ENCODE measurements around the gene ELMO1.
A peak's percentile ranks its signal among the peaks of the same experiment; 100 is the strongest.
"Not testable (repeated sequence)": the region's sequence is repeated elsewhere in the genome, so short reads cannot be mapped to it uniquely, and the experiment has no call there.

The ELMO1 gene

DNA sequence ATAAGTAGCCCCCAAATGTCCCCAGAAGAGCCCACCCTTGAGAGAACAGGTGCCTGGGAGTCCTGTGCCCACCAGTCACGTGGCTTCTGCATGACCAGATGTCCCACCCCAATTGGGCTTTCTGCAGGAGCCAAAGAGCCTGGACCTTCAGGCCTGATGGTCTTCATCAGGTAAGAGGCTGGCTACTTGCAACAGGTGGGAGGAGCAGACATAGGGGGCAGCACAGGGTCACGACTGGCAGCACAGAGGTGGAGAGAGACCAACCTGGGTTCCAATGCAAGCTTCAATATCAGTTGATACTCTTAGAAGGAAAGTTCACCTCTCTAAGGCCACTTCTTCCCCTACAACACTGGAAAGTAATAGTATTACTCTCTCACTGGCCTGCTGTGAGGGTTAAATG, 288.0 kb downstream of the ELMO1 start:
- DNase-seq = no peak

DNA sequence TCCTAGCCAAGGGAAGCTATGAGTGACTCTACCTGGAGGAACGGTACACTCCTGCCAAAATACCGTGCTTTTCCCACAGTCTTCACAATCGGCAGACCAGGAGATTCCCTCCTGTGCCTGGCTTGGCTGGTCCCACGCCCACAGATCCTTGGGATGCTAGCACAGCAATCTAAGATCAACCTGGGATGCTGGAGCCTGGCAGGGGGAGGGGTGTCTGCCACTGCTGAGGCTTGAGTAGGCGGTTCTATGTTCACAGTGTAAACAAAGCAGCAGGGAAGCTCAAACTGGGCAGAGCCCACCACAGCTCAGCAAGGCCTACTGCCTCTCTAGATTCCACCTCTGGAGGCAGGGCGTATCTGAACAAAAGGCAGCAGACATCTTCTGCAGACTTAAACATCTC, 295.3 kb downstream of the ELMO1 start:
- DNase-seq = no peak

DNA sequence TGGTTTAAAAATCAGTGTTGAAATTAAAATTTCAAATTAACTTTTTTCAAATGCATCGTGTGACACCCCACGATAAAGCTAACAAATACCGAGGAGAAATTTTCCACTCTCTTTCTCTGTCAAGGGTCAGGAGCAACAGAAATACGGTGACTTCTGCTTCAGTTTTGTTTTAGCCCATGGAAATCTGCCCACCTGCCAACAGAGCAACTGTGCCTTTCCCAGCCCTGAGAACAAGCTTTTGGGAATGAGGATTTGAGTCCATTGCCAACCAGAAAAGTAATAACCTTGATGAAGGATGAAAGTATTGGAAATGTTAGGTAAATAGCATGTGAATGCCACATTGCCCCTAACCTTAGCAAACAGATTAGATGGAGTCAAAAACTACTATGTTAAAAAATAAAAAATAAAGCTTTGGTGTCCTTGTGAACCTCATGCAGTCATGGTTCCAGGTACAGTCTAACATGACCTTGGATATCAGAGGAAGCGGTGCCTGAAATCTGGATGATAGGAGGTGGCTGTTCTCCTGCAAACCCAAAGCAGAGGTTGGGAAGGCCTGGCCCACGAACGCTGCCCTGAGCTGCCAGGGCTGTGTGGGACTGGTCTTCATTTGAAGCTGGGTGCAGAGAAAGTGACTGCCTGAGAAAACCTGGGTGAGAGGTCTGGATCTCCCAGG, 296.8 kb downstream of the ELMO1 start:
- DNase-seq = no peak

DNA sequence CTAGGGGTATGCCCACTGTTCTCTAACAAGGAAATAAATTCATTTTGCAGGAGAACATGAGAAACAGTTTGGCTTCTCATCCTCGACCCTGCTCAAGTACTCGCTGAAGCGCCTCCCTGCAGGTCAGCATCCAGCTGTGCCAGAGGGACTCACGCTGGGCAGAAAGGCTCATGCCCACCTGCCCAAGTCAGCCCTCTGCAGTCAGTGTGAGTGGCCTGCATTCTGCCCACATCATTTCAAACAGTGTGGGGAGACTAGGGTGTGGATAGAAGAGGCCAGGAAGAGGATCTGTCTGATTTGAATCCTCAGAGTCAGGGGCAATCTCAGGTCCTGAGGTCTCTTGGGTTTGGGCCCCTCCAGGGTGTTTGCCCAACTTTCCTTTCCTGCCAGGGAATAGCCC, 297.8 kb downstream of the ELMO1 start:
- no peak for DNase-seq

DNA sequence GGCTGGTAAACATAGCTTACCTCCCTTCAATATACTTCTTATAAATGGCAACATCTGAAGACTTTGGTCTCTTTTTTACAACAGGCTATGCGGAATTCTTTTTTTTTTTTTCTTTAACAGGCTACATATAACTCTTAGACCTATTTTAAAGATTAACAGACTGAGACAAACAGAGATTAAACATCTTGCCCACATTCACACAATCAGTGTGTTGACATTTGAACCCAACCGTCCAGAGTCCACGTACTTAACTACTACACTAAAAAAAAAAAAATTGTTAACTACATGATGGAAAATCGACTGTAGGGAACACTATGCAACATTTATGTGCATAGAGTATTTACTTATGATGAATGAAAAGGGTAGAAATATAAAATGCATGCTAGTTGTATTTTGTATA, 298.5 kb downstream of the ELMO1 start:
- no peak for DNase-seq

DNA sequence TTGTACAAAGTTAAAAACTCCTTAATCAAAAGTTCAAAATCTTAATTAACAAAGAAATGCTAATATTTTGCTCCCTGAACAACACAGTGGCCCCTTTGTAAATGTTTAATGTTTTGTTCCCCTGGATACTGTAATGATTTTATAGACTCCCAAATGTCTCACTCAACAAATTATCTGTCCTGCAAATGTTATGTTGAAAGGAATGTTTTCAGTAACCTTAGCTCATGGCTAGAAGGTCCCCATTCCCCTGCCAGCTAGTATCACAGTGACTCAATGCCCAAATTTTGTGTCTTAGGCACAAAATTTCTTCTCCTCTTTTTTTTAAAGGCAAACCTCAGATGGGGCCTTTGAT, 298.9 kb downstream of the ELMO1 start:
- DNase-seq = no peak

DNA sequence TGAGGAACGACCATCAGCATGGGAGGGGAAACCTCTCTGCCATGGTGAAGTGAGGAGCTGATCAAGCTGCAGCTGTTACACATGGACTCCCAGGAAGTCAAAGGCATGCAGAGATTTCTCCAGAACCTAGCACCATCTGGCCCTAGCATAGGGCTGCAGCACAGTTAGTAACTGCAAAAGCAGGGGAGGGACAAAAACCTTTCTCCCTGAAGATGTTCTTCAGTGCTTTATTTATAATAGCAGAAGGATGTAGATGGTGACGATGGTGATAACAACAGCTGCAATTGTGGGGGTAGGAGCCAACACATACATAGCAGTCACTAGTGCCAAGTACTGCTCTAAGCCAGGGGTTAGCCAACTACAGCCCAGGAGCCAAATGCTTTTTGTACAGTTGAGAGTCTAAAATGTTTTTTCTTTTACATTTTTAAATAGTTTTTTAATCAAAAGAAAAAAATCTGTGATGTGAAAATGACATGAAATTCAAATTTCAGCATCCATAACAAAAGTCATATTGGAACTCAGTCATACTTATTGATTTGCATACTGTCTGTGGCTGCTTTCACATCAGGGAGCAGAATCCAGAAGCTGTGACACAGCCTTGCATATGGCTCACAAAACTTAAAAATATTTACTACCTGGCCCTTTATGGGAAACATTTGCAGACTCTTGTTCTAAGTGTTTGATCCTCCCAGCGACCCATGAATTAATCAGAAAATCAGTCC, 299.5 kb downstream of the ELMO1 start:
- peak; percentile 62 for DNase-seq

DNA sequence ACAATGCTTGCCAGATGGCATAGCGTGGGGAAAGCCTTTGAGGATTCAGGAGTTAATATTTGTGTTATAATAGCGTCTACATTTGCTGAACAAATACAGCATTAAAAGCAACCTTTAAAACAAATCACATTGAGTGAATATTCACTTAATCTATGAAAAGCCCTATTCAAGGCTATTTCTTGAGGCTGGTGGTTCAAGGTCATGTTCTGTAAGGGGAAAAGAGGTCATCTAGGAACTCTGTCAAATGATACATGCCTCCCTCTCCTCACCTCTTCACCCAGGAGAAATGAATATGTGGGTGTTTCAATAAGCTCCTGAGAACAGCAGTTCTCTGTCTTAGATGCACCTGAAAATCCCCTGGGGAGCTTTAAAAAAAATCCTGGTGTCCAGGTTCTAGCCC, 303.0 kb downstream of the ELMO1 start:
- no peak for DNase-seq

DNA sequence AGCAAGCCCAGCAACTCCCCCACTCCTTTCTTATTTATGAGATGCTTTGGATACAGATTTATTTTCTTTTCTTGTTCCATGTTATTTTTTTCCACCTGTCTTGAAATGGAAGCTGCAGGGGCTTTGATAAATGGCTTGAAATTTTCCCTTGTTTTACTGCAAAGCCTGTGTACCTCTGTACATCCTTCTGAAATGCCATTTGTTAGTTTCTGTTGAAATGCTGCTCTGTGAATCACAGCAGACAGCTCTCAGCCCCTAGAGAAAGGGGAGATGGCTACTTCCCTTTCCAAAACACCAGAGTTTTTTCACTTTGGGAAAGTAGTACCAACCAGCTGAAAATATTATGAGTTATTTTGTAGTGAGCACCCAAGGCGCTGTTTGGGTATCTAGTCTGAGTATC, 304.2 kb downstream of the ELMO1 start:
- DNase-seq = no peak

DNA sequence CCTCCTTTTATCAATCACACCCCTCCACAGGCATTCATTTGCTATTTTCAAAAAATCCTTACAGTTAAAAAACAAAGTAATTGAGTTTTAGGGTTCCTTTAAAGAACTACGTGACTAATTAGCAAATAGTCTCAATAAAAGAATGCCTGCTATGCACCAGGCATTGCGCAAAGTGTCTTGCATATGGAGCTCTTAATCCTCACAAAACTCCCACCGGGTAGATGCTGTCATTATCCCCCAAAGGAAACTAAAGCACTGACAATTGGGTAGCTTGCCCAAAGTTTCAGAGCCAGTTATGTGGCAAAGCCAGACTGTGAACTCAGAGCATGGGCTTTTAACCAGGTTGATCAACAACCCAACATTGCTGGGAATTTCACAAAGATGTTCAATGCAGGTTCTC, 305.7 kb downstream of the ELMO1 start:
- no peak for DNase-seq

DNA sequence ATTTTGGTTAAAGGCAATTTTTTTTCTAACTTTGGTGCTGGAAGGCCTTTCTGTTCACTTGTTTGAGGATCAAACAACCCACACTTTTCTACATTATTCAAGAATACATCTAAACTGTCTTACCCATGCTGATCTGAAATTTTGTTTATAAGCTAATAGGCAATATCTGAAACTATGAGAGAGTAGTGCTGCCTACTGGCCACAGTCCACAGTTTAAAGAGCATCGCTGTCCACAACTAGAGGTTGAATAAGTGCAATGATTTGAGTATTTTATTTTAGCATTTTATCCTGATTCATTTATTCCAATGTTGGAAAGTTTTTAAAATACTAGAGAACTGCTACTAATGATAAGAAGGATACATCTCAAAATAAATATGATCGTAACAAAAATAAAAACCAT, 306.9 kb downstream of the ELMO1 start:
- DNase-seq = no peak

DNA sequence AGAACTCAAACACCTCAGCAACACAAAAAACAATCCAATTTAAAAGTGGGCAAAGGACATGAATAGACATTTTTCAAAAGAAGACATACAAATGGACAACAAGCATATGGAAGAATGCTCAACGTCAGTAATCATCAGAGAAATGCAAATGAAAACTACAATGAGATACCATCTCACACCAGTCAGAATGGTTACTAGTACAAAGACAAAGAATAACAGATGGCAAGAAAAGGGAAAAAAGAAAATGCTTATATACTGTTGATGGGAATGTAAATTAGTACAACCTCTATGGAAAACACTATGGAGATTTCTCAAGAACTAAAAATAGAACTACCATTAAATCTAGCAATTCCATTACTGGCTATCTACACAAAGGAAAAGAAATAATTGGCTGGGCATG, 314.8 kb downstream of the ELMO1 start:
- DNase-seq = not testable (repeated sequence)

DNA sequence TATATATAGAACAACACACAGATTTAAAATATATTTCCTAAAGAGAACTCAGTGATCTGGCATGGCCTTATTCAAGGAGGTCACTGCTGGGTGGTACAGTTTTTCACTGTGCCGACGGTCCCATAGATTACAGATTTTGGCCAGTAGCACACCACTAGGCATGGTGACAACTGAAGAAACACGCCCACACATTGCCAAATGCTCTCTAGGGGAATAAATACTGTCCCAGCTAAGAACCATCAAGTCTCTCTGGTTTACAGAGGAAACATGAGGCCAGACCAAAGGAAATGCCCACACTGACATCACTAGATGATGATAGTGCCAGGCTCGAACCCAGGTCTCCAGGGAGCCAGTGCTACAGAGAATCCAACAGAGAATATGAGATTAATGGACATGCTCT, 316.8 kb downstream of the ELMO1 start:
- DNase-seq = no peak

DNA sequence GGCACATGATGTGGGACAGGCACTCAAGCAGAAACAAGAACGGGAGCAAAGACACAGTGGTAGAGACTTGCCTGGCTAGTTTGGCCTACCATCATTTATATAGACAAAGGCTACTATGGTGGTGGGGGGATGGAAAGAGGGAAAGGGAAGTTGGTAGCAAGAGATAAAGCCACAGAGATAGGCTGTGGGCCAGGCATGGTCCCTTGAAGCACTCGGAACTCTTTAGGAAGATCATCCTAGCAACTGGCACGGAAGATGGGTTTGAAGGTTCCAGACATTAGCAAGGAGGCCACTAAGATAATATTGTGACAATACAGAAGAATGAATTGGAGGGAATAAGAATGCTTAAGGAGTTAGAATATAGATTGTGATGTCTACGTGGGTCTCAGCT, 319.6 kb downstream of the ELMO1 start:
- no peak for DNase-seq

DNA sequence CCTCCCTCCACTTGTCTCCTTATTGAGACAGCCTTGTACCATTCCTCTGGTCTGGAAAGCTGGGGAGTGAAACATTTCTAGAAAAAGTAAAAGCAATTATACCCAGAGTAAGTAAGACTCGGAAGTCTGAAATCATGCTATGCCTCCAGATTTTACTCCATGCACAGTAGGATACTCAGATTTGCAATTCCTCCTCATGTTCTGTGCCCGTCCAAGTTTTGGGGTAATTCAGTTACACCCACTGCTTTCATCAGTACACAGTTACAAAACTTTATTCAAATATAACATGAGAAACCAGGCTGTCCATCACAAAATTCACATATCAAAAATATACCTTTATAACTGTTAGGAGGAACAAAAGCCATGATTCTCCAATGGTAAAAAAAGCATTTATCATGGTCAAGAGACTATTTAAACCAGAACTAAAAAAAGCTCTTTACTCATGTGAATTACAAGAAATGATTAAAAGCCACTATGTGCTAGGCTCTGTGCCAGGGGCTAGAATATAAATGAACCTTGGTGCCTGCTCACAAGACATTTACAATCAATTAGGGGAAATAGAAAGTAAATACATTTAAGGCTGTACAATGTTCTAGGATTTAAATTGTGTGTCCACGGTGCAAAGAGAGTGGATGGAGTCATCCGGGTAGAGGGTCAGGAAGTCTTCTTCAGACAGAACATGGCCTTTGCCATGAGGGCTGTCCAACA, 320.2 kb downstream of the ELMO1 start:
- DNase-seq = no peak

DNA sequence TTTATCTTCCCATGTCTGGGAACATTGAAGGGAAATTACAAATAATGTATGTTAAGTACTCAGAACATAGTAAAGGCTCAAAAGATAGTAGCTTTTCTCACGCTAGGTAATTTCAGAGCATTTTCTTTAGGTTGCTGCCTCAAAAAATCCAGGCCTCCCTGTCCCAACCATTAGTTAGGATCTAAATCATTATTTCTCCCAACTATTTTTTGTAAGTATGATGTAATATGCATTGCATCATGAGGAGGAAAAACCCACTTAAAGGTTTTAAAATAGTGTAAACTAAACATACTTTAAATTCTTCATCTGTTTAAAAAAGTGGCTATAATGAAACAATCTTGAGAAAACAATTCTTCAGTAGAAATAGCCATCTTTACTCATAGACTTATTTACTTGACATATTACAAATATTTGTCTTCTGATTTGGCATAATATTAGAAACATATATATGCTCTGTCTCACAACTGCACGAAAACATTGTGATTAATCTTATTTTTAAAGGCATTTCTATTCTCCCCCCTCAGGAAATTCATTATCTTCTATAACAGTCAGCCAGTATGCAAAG, 329.3 kb downstream of the ELMO1 start:
- DNase-seq = no peak

DNA sequence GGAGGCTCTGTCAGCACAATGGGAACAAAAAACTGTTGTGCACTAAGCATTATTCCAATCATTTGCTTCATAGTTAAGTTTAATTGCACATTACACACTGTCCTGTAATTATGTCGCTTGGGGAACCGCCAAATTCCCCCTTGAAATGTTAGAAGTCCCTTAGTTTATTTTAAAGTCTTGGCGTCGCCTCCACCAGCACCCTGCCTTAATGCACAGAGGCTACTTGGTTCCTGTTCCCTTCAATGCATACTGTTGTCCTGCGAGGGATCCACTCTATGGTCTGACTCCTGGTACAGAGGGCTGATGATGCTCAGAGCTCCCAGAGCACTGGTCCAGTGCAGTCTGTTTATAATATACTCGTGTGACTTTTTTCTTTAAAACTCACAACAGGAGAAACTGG, 330.7 kb downstream of the ELMO1 start:
- DNase-seq = no peak

DNA sequence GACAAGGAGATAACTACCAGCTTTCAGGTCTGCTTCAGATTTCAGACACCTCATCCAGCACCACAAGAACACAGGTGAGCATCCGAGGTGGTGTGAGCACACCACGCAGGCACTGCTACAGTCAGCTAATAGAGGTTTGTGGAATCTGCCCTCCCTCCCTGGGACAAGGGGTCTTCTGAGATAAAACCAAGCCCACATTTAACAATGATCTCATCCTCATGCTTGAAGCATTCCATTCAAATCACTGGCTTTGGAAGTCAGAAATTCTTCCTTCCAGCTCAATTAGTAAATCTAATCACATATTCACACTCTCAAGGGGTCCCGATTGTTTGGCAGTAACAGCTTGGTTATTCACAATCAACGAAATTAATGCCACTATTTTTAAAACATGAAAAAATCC, 331.4 kb downstream of the ELMO1 start:
- no peak for DNase-seq

DNA sequence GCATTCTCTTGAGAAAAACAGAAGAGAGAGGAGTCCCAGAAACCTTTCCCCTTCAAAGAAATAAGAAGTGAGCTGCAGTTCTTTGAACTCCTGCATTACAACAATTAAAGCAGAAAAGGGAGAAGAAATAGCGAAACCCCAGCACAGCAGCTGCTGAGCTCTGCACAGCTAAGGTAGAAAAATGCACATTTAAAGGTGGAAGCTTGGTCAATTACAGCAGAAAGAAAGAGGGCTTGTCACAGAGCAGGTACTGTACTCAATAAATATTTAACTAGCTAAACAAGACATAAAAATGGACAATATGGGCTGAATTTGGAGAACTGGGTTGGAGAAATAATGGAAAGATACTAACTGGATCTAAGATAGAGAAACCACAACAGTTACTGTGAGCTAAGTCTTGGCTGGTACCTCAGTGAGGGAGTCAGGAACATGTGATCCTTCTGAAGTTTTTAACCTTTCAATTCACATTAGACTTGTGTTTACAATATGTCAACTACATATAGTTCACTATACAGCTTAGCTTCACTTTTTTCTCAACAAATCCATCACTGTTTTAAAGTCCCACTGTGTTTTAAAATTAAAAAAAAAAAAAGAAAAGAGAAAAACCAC, 332.5 kb downstream of the ELMO1 start:
- no peak for DNase-seq

DNA sequence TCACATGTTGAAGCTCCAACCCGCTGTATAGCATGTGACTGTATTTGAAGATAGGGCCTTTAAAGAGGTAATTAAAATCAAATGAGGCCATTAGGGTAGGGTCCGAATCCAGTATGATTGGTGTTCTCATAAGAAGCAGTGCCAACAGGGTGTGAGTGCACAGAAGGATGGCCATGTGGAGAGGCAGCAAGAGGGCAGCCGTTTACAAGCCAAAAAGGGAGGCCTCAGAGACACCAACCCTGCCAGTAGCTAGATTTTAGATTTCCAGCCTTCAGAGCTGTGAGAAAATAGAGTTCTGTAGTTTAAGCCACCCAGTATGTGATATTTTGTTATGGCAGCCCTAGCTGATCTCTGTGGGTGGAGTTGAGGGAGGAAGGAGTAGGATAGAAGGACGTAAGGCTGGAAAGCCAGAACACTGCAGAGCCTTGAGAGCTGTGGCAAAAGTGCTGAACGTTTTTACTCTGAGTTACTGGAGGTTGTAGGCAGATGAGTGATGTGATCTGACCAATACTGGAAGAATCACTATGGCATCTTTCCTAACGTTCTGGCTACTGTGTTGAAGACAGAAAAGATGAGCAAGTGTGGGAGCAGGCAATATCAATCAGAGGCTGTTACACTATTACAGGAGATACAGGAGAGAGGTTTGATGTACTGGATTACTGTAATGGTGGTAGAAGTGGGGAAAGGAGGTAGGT, 334.9 kb downstream of the ELMO1 start:
- no peak for DNase-seq

DNA sequence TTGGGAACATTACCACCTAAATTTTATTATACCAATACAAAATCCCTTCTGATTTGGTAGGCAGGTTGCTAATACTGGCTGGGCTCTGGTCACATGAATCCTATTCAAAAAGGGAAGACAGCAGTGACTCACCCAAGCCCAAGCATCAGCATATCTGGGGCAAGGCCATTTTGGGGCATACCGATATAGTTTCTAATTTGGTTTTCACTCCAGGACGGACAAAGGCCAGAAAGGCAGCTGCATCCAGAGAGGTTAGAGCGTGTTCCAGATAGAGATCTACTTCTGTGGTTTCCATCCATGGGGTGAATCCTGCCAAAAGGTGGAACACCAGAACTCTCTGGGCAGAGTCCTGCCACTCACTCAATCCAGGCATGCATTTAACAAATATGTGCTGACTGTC, 335.8 kb downstream of the ELMO1 start:
- DNase-seq = no peak

DNA sequence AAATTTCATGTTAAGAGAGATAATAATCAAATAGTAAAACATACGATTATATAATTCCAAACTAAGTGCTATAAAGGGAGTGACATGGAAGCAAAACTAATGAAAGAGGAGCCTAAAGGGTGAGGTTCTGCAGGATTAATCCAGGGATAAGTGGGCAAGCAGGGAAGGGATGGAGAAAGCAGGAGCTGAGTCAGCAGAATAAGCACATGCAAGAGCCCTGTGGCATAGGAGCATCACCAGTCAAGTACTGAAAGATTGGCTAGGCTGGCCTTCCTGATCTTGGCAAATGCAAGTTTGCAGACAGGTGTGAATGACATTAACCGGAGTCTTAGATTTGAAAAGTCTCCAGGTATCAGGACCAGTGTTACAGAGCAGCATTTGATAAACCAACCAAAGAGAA, 336.4 kb downstream of the ELMO1 start:
- no peak for DNase-seq

DNA sequence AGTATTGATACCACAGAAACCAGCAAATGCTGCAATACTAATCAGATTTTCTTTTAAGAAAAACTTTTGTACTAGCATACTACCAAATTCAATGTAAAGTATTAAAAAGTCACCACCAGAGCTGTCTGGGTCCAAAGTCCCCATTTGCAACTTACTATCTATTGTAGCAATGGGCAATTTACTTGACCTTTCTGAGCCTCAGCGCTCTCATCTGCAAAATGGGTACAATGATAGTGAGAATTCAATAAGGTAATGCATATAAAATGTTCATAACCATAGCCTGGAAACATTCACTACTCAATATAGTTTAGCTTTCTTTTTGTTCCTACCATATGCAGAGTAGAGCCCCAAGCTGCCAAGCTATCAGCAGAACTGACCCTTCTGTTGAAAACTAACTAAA, 337.2 kb downstream of the ELMO1 start:
- no peak for DNase-seq
